ENCODE results near the gene PRPF6.

Gene PRPF6

DNA sequence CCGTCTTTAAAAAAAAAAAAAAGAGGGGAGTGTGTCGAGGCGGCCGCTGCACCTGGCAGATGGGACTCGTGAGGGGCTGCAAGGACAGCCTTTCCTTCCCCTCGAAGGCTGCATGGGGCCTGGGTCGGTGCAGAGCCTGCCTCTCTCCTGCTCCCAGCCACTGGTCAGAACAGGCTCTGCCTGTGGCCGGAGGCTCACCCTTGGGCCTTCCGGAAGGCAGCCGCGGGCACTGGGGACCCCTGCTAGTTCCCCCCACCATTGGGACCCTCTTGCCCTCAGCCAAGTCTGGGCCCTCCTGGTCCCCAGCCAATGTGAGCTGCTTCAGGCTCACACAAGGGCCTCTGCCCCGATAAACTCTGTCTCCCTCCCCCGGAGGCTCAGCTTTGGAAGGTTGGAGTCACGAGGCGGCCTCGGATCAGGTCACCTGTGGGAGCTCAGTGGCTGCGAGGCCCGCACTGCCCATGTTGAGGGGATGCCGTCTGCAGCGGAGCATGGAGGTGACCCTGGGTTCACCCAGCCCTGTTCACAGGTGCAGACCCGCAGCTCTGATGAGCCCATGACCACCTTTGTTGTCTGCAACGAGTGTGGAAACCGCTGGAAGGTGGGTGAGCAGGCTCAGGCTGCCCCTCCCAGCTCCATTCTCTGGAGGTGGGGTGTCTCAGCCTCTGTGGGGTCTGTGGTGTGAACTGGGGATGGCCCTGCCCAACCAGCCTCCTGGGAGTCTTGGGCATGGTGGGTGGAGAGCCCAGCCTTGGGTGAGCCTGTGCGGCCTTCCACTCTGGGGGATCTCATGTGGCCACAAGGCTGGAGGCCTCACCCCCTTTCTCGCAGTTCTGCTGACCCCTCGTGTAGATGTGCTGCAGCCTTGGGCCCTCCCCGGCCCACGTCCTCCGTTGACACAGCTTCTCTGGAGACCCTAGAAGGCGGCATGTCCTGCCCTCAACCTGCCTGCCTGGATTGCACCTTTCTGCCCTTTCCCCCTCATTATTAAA is 90.7 kb downstream of the PRPF6 start:
- DNase-seq (ENCODE audit: low read depth), result no peak
- TF ChIP-seq, protein P1, sequence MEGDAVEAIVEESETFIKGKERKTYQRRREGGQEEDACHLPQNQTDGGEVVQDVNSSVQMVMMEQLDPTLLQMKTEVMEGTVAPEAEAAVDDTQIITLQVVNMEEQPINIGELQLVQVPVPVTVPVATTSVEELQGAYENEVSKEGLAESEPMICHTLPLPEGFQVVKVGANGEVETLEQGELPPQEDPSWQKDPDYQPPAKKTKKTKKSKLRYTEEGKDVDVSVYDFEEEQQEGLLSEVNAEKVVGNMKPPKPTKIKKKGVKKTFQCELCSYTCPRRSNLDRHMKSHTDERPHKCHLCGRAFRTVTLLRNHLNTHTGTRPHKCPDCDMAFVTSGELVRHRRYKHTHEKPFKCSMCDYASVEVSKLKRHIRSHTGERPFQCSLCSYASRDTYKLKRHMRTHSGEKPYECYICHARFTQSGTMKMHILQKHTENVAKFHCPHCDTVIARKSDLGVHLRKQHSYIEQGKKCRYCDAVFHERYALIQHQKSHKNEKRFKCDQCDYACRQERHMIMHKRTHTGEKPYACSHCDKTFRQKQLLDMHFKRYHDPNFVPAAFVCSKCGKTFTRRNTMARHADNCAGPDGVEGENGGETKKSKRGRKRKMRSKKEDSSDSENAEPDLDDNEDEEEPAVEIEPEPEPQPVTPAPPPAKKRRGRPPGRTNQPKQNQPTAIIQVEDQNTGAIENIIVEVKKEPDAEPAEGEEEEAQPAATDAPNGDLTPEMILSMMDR (conservative IDR thresholded peaks at IDR 0.05; ENCODE audit: low read length), result no peak
- H3K4me3 ChIP-seq (ENCODE audit: low read length), result no peak overlapping the region

DNA sequence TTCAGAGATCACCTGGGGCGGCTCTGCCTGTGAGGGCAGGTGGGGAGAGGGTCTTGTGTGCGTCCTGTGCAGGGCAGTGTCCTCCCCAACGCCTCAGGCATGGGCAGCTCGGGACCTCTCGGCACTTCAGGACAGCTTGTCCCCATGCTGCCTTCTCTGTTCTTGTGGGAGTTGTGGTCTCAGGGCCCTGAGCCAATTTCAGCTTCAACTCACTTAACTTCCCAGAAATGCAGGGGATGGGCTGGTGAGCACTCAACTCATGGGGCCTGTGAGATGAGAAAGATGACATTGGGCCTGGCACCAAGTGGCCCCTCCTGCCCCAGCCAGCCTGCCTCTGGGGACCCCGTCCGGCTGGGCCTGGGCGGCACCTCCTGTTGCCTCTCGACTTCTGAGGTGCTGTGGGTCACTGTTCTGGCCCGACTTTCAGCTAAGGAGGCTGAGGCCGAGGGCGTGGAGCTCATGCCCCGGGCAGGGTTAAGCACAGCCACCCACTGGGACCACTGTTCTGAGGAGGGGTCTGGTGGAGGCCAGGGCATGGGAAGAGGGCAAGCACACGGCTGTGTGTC is 91.6 kb downstream of the PRPF6 start:
- TF ChIP-seq, protein P1 (conservative IDR thresholded peaks at IDR 0.05; ENCODE audit: low read length), result no peak
- no peak overlapping the region for H3K4me3 ChIP-seq (ENCODE audit: low read length)
- DNase-seq (ENCODE audit: low read depth), result no peak

DNA sequence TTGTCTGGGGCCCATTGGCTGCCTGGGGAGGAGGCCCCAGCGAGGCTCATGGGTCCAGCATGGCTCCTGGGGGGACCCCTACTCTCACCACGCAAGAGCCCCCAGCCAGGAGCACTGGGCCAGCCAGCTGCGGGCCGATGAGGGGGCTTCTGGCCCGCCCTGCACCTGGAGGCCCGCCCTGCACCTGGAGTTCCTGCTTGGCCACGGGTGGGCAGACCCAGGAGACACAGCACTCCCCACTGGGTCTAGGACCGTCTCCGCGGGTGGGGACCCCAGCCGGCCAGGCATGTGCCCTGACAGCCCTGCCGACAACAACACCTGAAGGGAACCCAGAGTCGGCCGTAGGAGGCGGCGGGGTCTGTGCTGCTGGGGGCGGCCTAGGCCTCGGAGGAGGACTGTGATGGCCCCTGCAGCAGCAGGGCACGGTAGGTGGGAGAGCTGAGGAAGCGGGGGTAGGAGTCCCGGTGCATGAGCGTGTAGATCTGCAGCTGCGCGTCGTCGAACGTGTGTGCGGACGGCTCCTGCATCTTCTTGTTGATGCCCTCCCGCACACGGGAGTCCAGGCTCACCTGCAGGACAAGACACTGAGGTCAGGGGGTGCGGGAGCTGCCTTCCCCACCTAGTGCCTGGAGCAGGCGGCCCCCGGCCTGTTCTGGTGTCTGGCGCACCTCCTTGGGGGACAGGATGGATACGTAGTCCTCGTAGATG is 92.7 kb downstream of the PRPF6 start:
- TF ChIP-seq, protein P1 (conservative IDR thresholded peaks at IDR 0.05; ENCODE audit: low read length), result no peak
- no peak overlapping the region for H3K4me3 ChIP-seq (ENCODE audit: low read length)
- no peak for DNase-seq (ENCODE audit: low read depth)

DNA sequence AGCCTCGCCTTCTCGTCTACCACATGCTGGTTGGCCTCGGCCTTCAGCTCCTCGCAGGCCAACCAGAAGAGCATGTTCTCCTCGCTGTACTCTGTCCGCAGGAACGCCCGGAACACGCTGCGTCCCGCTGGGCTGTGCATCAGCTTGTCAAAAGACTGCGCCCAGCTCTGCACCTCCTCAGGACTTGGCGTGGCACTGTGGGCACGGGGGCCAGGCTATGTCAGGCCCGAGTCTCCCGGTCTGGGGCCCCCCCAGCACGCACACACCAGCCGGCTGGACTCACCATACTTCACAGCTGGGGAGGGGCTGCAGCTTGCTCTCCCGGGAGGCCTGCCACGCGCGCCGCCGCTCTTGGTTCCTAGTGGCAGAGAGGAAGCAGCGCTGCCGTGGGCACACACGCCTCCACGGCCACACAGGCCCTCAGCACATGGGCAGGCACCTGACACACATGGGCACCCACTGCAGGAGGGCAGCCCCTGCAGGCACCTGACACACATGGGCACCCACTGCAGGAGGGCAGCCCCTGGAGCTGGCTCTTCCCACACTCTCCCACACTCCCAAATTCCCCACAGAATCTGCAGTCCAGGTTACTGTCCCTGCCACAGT is 93.4 kb downstream of the PRPF6 start:
- TF ChIP-seq, protein P1 (conservative IDR thresholded peaks at IDR 0.05; ENCODE audit: low read length), result no peak
- H3K4me3 ChIP-seq (ENCODE audit: low read length), result no peak overlapping the region
- DNase-seq (ENCODE audit: low read depth), result no peak

DNA sequence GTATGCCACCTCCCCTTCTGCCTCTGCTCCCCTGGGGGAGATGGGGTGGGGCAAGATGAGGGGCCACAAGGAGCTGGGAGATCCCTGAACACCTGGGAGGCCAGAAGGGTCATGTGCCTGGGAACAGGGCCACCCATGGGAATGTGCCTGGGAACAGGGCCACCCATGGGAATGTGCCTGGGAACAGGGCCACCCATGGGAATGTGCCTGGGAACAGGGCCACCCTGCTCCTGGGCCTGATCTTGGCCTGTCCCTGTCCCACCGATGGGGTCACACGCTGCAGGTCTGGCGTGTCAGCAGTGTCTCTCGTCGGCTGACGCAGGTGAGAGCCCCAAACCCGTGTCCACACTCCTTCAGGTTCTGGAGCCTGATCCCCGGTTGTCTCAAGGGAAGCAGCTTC is 94.0 kb downstream of the PRPF6 start:
- no peak for DNase-seq (ENCODE audit: low read depth)
- no peak overlapping the region for H3K4me3 ChIP-seq (ENCODE audit: low read length)
- TF ChIP-seq, protein P1 (conservative IDR thresholded peaks at IDR 0.05; ENCODE audit: low read length), result no peak

DNA sequence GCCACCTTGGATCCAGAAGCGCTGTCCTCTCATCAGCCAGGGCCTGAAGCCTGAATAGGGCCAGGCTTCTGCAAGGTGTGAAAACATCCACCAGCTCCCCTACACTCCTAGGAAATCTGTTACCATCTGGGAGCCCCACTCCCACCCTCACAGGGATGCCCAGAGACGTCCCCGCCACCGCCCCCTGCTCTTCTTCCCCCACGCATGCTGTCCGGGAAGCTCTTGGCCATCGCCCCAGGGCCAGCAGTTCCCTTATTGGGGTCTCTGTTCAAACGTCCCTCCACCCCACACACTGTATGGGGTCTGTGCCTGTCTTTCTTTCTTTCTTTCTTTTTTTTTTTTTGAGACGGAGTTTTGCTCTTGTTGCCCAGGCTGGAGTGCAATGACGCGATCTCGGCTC is 94.6 kb downstream of the PRPF6 start:
- TF ChIP-seq, protein P1 (conservative IDR thresholded peaks at IDR 0.05; ENCODE audit: low read length), result no peak
- DNase-seq (ENCODE audit: low read depth), result no peak
- H3K4me3 ChIP-seq (ENCODE audit: low read length), result no peak overlapping the region
